ENCODE results near the gene ISLR.

ISLR gene

DNA sequence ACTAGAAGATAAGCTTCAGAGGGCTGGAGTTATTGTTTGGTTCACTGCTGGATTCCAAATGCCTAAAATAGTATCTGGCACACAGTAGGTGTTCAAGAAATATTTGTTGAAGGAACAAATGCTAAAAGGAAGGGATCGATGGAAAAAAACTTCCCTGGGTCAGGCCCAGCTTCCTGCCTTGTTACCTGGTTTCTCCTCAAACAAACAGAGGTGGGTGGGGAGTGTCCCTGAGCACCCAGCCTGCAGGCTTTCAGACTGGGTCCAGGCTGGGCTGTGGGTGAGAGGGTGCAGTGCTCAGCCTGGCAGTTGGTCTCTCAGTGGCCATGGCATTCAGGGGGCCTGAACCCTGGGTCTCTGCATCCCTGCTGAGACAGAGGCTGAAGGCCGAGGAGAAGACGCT lies 43.4 kb downstream of the ISLR start:
- FAIRE-seq = no peak

DNA sequence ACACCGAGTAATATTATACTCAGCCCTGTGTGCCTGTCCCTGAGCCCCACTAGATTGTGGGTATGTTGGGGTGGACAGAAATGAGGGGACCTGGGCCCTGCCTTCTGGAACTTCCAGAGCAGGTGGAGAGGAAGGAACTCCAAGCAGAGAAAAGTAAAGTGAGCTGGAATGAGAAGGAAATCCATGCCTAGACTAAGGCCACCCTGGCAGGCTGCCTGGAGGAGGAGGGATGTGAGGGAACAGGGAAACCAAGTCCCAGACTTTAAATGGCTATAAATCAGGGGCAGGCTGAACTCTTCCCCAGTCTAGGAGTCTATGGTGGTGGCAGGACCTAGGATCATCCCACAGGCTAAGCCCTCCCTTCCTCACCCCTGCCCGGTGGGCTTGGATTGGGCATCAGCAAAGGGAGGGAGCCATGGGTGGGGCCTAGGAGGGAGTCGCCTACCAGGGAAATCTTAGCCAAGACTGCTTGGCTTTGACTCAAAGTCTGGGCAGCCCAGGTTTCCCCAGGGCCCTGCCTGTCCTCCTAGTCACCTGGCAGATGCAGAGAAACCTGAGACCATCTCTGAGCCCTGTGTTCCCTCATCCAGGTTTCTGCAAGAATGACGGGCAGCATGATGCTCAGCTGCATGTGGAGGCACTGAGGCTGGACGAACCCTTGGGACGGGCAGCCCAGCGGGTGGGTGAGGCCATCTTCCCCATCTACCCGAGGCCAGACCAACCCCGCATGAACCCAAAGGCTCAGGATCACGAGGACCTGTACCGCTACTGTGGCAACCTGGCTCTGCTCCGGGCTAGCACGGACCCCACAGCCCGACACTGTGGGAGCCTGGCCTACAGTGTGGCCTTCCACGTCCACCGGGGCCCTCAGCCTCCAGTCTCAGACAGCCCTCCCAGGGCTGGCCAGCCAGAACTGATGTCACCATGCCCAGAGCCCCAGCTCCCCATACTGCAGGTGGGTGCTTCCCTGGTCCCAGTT lies 44.7 kb downstream of the ISLR start:
- no peak for FAIRE-seq

DNA sequence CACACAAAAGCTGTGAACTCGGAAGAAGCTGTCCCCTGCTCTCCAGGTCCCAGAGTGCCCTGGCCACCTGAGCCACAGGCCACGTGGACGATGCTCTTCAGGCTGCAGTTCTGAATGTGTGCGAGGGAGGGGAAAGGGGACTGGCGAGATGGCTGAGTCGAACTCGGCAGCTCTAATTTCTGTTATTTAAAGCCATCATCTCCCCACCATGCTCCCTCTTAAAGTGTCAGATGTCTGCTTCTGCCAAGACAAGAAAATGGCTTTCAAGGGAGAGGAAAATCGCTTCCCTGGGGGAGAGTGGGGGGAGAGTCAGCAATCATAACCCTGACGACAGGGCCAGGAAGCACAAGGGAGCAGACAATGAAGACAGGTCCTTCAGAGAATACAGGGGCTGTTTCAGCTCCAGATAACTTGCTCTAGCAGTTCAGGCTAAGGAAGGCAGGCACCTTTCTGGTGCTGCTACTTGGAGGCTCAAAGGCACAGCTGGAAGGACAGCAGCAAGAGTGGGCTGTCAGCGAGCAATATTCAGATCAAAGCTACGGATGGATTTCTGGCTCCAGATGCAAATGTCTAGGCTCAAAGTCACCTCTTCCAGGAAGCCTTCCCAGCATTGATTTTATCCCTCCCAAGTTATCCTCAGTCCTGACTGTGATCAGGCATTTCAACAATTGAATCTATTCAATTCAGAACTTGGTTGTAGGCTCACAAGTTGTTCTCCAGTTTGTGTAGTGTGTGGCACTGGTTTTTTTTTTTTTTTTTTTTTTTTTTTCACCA lies 47.2 kb downstream of the ISLR start:
- FAIRE-seq = no peak

- no peak for FAIRE-seq
These were observed 48.1 kb downstream of the ISLR start for GRCh38 chr15:74221399-74222239.

- no peak for FAIRE-seq
These were observed 49.0 kb downstream of the ISLR start for GRCh38 chr15:74222240-74223119.

GRCh38 chr15:74225928-74226327 lies 52.4 kb downstream of the ISLR start:
- no peak for FAIRE-seq

Data from colon (tissue), 2 donors.